GM15510 (cell line): ENCODE results near the gene IFIT1.

Experiments
- POLR2A ChIP-seq: IDR thresholded peaks from 3 replicates; pipeline ENCODE4 v1.6.1; 2011; ENCODE audit warnings: borderline replicate concordance; ENCODE audit not compliant: insufficient read length; ENCODE audit errors: extremely low read depth

The IFIT1 gene

GRCh38 chr10:89379103-89379502, 13.3 kb upstream of the IFIT1 start:
- no peak for TF ChIP-seq POLR2A

- TF ChIP-seq POLR2A = no peak
These were observed 9.7 kb upstream of the IFIT1 start for GRCh38 chr10:89382757-89383156.

GRCh38 chr10:89384474-89385340, 7.7 kb upstream of the IFIT1 start:
- no peak for TF ChIP-seq POLR2A

- no peak for TF ChIP-seq POLR2A
These were observed 3.6 kb upstream of the IFIT1 start for GRCh38 chr10:89388806-89389205.

GRCh38 chr10:89389254-89389653, 3.2 kb upstream of the IFIT1 start:
- TF ChIP-seq POLR2A = no peak

GRCh38 chr10:89390476-89391225, 1.8 kb upstream of the IFIT1 start:
- TF ChIP-seq POLR2A = no peak

GRCh38 chr10:89392974-89393373, 551 bp downstream of the IFIT1 start:
- TF ChIP-seq POLR2A = no peak

- no peak for TF ChIP-seq POLR2A
These were observed 1.5 kb downstream of the IFIT1 start for GRCh38 chr10:89393898-89394297.

- no peak for TF ChIP-seq POLR2A
These were observed 2.7 kb downstream of the IFIT1 start for GRCh38 chr10:89395141-89395540.

- TF ChIP-seq POLR2A = no peak
These were observed 5.8 kb downstream of the IFIT1 start for GRCh38 chr10:89398003-89398749.

- no peak for TF ChIP-seq POLR2A
These were observed 7.5 kb downstream of the IFIT1 start for GRCh38 chr10:89399956-89400355.

GRCh38 chr10:89403043-89403442, 10.6 kb downstream of the IFIT1 start:
- no peak for TF ChIP-seq POLR2A

- no peak for TF ChIP-seq POLR2A
These were observed 12.0 kb downstream of the IFIT1 start for GRCh38 chr10:89404104-89405047.

GRCh38 chr10:89413398-89413912, 21.0 kb downstream of the IFIT1 start:
- TF ChIP-seq POLR2A = no peak
